GM10847 (cell line): ENCODE measurements around the gene LAMA2.

Experiments
- POLR2A ChIP-seq: IDR thresholded peaks from 2 replicates; pipeline ENCODE4 v1.6.1; 2011; ENCODE audit not compliant: insufficient read length; ENCODE audit errors: extremely low read depth

Gene LAMA2

DNA sequence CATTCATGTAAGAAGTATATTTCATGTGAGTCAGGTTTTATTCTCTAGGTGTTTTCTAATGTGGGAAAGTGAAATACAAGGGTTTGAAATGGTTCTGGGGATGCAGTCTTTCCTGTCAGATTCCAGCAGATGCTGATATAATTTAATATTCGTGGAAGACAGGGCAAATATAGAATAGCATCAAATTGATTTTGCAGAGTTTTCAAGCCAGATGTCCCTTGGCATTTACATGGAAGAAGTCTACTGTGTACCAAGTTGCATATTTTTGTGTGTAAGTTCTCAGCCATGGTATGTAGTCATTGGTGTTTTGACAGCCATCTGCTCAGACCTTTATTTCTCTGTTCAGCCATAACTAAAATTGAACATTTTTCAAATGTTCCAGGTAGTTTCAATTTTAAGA lies 143.7 kb downstream of the LAMA2 start:
- TF ChIP-seq POLR2A = no peak

DNA sequence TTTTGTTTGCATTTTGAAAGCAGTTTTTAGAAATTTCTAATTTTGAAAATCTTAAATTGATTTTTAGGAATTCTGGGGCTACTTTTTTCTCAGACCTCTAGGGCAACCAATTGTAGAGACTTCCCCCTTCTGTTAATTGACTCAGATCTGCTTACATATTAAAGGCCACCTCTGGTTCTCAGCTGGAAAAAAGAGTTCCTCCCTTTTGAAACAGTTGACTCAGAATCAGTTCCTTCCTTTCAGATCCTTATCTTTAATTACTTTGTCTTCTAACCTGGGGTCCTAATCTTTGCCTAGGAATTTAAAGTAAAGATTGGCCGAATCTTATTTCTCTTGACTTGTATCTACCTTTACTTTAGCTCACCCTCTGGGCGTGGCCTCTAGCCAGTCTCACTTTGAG lies 146.8 kb downstream of the LAMA2 start:
- TF ChIP-seq POLR2A = no peak

DNA sequence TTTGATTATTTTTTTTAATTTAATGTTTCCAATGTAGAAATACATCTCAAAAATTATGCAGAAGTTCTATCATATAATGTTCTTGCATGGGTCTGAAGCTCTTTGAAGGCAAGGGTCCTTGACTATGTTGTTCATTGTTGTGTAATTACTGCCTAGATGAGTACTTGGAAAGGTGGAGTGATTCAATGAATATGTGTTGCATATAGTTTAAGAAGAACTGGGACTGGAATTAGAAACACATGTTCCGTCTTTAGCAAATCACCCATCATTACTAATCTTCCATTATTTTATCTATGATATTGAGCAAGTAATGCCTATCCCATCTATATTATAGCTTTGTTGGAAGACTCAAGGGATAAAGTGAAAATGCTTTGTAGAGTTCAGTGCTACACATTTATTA lies 147.3 kb downstream of the LAMA2 start:
- TF ChIP-seq POLR2A = no peak

DNA sequence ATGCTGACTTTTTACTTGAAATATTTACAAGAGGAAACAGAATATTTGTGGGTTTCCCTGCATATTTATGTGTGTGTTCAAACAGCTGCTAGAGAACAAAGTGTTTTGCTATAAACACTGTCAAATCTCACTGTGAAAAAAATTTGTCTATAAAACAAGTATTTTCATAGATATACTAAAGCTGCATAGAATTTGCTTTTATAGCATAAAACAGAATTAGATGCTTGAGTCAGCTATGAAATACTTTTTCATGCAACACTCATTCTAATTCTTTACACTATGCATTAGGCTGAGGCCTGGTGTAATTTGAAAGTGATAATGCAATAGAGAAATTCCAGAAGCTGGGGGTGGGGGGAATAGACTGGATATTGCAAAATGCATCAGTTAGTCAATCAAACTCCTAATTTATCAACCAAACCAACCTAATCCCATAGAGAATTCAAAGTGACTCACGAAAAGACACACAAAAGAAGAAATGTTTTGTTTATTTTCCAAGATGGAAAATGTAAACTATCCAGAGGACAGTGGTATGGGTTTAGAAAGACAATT lies 148.2 kb downstream of the LAMA2 start:
- TF ChIP-seq POLR2A = no peak

DNA sequence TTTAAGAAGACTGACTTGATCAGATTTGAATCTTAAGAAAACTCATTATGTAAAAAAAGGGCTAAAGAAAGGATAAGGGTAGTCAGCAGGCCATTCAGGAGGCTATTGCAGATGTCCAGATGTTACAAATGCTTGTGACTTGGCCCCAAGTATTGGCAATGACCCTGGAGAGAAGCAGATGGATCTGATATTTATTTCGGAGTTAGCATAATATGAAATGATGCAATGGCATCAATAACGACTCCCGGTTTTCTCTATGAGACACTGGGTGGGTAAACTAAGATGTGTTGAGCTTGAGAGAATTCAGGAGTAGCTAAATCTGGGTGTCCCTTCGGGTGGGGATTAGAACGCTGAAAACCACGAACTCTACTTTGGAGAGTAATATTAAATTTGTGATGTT lies 149.7 kb downstream of the LAMA2 start:
- TF ChIP-seq POLR2A = no peak

DNA sequence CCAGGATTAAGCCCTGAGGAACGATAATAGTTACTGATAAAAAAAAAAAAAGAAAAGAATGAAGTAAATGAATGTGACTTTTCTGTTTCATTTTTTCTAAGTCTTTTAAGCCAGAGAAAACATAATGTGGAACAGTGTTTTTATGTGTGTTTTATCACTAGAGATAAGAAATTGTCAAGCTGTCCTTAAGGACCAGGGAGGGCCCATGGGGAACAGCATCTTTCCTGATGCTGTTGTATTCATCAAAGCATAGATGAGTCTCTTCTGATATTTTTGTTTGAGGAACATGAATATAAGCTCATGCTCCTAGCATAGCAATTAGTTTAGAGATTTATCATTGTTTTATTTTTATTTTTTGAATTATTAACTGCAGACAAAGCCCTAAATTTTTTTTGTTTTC lies 150.2 kb downstream of the LAMA2 start:
- no peak for TF ChIP-seq POLR2A

DNA sequence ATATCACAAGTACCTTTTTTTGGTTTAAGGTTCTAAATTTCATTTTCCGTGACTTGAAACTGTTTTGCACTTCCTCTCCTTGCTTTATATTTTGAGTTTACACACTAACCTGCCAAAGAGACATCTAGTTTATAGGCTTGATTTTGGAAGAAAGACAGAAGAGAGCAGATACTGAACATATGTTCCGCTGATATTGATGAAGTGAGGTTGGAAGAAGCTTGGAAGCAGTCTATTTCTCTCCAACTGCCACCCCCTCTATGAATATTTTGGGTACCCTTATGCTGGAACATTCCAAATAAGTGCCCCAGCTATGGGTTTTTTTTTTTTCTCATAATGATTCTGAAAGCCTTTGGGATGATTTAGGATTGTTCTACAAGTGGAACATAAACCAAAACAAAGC lies 150.6 kb downstream of the LAMA2 start:
- TF ChIP-seq POLR2A = no peak

DNA sequence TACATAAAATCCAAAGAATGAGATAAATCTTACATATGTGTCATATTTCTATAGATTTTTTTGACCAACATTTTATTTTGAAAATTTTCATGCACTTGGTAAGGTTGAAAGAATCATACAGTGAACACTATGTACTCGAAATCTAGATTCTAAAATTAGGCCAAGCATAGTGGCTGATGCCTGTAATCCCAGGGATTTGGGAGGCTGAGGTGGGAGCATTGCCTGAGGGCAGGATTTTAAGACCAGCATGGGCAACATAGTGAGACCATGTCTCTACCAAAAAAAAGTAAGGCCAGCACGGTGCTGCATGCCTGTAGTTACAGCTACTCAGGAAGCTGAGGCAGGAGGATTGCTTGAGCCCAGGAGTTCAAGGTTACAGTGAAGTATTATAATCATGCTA lies 158.6 kb downstream of the LAMA2 start:
- no peak for TF ChIP-seq POLR2A

DNA sequence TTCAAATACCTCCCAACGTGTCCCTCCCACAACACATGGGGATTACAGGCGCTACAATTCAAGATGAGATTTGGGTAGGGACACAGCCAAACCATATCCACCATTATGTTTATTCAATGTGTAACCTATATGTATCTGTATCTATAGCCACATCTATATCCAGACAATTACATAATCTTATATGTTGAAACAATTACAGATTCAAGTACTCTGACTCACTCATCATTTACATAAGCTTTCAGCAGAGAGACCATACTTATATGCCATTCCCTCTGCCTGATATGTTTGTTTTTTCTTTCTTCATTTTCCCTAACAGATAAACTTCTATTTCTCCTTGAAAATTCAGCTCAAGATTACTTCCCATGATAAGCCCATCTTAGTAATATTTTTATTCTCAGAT lies 163.6 kb downstream of the LAMA2 start:
- TF ChIP-seq POLR2A = no peak

DNA sequence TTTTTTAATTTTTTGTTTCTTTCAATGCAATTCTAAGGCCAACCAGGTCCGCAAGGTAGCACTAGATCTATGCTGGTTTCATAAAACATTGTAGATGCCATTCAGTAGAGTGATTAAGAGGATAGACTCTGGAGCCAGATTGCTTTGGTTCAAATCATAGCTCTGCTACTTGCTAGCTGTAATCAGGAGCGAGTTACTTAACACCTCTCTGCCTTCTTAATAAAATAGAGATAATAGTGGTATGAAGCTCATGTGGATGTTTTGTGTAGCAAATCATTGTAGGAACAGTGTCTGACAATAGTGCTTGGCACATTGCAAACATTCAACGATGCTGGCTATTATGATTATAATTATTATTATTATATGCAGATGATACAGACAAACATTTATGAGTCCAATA lies 164.9 kb downstream of the LAMA2 start:
- TF ChIP-seq POLR2A = no peak

DNA sequence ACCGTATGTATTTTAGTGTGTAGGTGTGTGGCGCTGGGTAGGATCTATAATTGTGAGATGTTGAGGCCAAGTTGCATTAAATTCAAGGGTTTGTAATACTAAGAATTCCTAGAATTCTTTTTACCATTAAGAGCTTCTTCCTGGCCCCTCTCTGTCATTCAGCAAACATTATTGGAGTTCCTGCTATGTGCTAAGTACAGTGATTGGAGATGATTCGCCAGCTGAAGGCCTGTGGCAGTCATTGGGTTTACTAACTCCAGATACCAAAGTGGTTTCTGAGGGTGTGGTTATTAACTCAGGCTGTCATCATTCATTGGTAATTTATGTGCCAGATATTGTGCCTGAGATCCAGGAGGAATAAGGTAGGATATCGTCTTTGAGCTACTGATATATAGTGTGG lies 167.1 kb downstream of the LAMA2 start:
- TF ChIP-seq POLR2A = no peak

DNA sequence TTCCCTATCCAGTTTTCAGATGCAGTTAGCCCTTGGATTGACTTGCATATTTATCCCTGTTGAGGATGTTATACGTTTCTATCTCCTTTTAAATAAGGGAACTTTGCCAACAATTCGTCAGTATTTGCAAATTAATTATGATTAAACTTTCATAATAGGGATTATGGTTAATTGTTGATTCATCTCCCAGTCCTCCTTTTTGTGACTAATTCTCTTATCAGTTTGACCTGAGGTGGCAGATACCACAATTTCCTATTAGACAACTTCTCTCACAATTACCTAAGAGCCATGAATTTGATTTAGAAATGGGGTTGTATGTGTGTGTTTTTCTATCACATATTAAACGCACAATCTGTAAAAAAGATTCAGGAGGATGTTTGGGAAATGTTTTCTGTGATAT lies 172.9 kb downstream of the LAMA2 start:
- TF ChIP-seq POLR2A = no peak

DNA sequence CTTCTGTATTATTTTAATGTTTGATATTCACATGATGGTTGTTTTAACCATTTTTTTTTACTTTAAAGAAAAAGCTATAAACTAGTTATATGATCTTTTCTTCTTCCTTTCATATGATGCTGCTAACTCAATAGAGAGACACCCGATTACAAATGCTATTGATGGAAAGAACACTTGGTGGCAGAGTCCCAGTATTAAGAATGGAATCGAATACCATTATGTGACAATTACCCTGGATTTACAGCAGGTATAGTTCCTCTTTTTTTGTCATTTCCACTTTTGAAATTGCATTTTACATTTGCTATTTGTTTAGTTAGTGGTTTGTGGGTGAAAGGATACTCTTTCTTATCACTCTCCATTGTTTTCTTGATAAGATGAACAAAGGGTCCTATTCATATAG lies 176.7 kb downstream of the LAMA2 start:
- no peak for TF ChIP-seq POLR2A

DNA sequence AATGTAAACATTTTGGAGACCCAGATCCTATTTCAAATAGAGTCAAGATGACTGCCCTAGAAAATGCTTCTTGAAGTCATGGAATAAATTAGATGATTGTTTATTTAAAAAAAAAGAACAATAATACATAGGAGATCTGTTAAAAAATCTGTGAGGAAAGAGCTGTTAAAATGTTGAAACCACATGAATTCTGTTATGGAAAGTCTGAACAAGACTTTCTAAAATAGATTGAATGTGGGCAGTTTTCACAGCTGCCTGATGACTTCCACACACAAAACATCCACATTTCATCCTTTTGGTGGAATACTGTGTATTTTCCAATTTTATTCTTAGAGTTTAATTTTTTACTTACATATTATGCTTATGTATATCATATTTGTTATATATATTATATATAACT lies 186.1 kb downstream of the LAMA2 start:
- TF ChIP-seq POLR2A = no peak

DNA sequence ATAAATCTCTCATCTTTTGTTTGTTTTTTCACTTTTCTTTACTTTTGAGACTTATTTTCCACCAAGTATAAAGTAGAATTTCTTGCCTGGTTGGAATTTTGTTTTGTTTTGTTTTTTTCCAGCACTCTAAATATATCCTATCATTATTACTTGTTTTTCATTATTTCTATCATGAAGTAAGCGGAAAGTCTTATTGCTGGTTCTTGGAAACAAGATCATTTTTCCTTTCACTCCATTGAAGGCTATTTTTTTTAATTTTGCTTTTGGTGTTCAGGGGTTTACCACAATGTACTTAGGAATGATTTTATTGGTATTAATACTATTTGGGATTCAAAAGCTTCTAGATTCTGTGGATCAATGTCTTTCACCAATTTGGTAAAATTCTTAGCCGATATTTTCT lies 190.1 kb downstream of the LAMA2 start:
- no peak for TF ChIP-seq POLR2A

DNA sequence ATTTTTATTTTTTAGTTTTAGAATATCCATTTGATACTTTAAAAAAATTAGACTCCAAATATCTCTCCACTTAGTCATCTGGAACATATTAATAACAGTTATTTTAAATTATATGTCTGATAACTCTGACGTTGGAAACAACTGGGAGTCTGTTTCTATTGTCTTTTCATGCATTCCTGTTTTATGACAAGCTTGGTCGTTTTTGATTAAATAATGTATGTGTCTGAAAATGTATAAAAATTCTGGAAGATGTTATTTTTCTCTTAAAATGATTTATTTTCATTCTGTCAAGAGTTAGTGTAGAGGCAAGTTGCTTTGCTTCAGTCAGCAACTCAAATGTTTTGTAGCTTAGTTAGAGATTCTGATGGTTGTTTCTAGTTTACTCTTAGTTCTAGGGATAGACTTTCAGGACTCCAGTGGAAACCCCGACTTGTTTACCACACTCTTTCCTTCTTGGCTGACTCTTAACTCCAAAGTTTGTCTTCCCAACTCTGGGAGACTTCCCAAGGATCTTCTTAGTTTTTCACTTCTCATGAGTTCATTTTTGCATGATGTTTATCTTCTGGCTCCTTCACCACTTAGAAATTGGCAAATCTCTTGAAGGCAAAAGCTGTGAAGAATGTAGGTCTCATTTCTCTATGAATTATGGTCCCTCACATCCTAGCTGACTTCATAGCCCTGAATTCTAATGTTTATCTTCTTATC lies 190.9 kb downstream of the LAMA2 start:
- no peak for TF ChIP-seq POLR2A

DNA sequence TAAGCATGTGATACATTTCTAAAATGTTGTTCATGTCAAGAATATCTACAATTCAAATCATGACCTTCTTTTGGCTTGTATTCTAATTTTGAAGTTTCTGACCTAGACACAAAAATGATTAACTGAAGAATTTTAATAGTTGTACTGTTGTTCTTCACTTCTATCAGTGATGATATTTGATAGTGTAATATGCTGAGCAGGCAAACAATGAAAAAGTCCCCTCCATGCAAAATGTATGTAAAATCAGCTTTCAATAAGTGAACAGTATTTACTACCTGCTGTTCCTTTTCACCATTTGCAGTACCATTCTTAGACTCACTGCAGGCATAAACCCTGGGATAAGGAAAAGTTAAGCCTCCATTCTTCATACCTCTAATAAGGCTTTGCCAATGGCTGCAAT lies 201.5 kb downstream of the LAMA2 start:
- TF ChIP-seq POLR2A = no peak
